A549 (cell line): ENCODE measurements around the gene RASGRP2.

Source experiments
- CTCF ChIP-seq: fragments of >200 bp; sonication (Bioruptor Twin); formaldehyde crosslinking; IDR thresholded peaks from 3 replicates; pipeline ENCODE4 v1.5.1; 2016
- EP300 ChIP-seq, 2 experiments: fragments of >200 bp; sonication (Bioruptor Twin); formaldehyde crosslinking; IDR thresholded peaks; 2 replicates in 1 of 2; 3 replicates in 1 of 2; pipeline ENCODE4 v1.6.1; 2016 to 2017
- GATA3 ChIP-seq: IDR thresholded peaks from 2 replicates; pipeline ENCODE4 v1.6.1; 2012; ENCODE audit warnings: borderline replicate concordance
- JUN ChIP-seq, 2 experiments: fragments of >200 bp; sonication (Bioruptor Twin); formaldehyde crosslinking; IDR thresholded peaks; 2 replicates in 1 of 2; 3 replicates in 1 of 2; pipeline ENCODE4 v1.6.1; 2016 to 2017
- MAFK ChIP-seq: fragments of 450-650 bp; IDR thresholded peaks from 2 replicates; pipeline ENCODE4 v1.6.1; 2014; ENCODE audit not compliant: partially characterized antibody
- MAX ChIP-seq: IDR thresholded peaks from 2 replicates; pipeline ENCODE4 v1.6.1; 2012
- PBX3 ChIP-seq: IDR thresholded peaks from 2 replicates; pipeline ENCODE4 v1.6.1; 2012
- POLR2A ChIP-seq: IDR thresholded peaks from 2 replicates; pipeline ENCODE4 v1.6.1; 2012; ENCODE audit warnings: mild to moderate bottlenecking, low read length
- RCOR1 ChIP-seq: fragments of 150-350 bp; IDR thresholded peaks from 2 replicates; pipeline ENCODE4 v1.6.1; 2014; ENCODE audit warnings: antibody characterized with exemption, low read length, low read depth
- TP53 ChIP-seq: fragments of 250-450 bp; sonication (Bioruptor Pico); IDR thresholded peaks from 2 replicates; pipeline ENCODE4 v1.5.0; 2021; ENCODE audit warnings: mild to moderate bottlenecking, moderate library complexity

- TF ChIP-seq RCOR1 (no peak), POLR2A (no peak), GATA3 (no peak), CTCF (no peak), MAX (no peak), JUN (IDR thresholded peaks at IDR 0.05) (no peak), EP300 (IDR thresholded peaks at IDR 0.05) (no peak), TP53 (CRISPR knock-in tag) (no peak), MAFK (no peak), PBX3 (no peak)
These were observed 46.5 kb upstream of the RASGRP2 start for GRCh38 chr11:64790205-64791095.
